CD4-positive, alpha-beta T cell (primary cell): ENCODE data around the gene WARS2. TPM values are rescaled to one million over a fixed set of nuclear protein-coding genes. Genes with fewer than 3 reads are reported as not detected.

Experiments used
- ATAC-seq: fragments of 200-7000 bp; cut with Tn5 transposase; one replicate; pipeline ENCODE4 v1.10.0; 2022; ENCODE audit warnings: mild to moderate bottlenecking; ENCODE audit not compliant: poor library complexity
- CTCF ChIA-PET: fragments of 350-600 bp; sonication (Branson Sonifier 250); formaldehyde crosslinking; loops from one replicate; lab custom pipeline; 2021; ENCODE audit warnings: antibody characterized with exemption, inconsistent platforms; lab: Charles Lee
- POLR2A ChIA-PET: fragments of 350-600 bp; sonication (Branson Sonifier 250); formaldehyde crosslinking; loops from one replicate; lab custom pipeline; 2021; ENCODE audit warnings: antibody characterized with exemption, inconsistent platforms; lab: Charles Lee
- DNase-seq, 14 experiments: peaks; one replicate each; pipeline ENCODE4 v3.0.0-alpha.2; 2013 to 2020; ENCODE audit warnings: mixed read lengths in 2 of 14
- H3K27ac ChIP-seq, 2 donors: one replicate each; pipeline versions ENCODE4 v1.5.1 to v1.7.0; 2013; ENCODE audit warnings: low read length in 2 of 2, low read depth in 1 of 2, mild to moderate bottlenecking in 1 of 2
- H3K27me3 ChIP-seq, 2 experiments: 1 replicate in 1 of 2; 2 replicates in 1 of 2; pipeline versions ENCODE4 v1.6.1 to v1.7.0; 2013; ENCODE audit warnings: low read length in 2 of 2, control low read depth in 1 of 2, mild to moderate bottlenecking in 1 of 2, moderate library complexity in 1 of 2; ENCODE audit not compliant: insufficient read depth in 2 of 2, control insufficient read depth in 1 of 2
- H3K36me3 ChIP-seq: one replicate; pipeline ENCODE4 v1.6.1; 2013; ENCODE audit warnings: low read length, control low read depth; ENCODE audit not compliant: insufficient read depth
- H3K4me1 ChIP-seq: one replicate; pipeline ENCODE4 v1.6.1; 2013; ENCODE audit warnings: low read length, control low read depth; ENCODE audit not compliant: insufficient read depth
- H3K4me3 ChIP-seq: one replicate; pipeline ENCODE4 v1.5.1; 2013; ENCODE audit warnings: mild to moderate bottlenecking, low read length, moderate library complexity
- H3K9me3 ChIP-seq, 2 experiments: 1 replicate in 1 of 2; 2 replicates in 1 of 2; pipeline versions ENCODE4 v1.6.1 to v1.7.0; 2013; ENCODE audit warnings: low read length in 2 of 2, mild to moderate bottlenecking in 2 of 2, control low read depth in 1 of 2, moderate library complexity in 1 of 2; ENCODE audit not compliant: control insufficient read depth in 1 of 2, insufficient read depth in 1 of 2
- H3K27ac Mint-ChIP-seq: one replicate; pipeline ENCODE4 v1.8.0; 2020; ENCODE audit warnings: mixed read lengths
- H3K27me3 Mint-ChIP-seq: one replicate; pipeline ENCODE4 v1.8.0; 2021; ENCODE audit warnings: mixed read lengths
- H3K36me3 Mint-ChIP-seq: one replicate; pipeline ENCODE4 v1.8.0; 2021; ENCODE audit warnings: low read depth, mixed read lengths
- H3K4me1 Mint-ChIP-seq: one replicate; pipeline ENCODE4 v1.8.0; 2021; ENCODE audit warnings: low read depth, mixed read lengths
- H3K4me3 Mint-ChIP-seq: one replicate; pipeline ENCODE4 v1.8.0; 2020; ENCODE audit warnings: mild to moderate bottlenecking, mixed read lengths
- H3K9me3 Mint-ChIP-seq: one replicate; pipeline ENCODE4 v1.8.0; 2020; ENCODE audit warnings: mixed read lengths
- CTCF ChIP-seq: fragments of 200-600 bp; IDR thresholded peaks from one replicate; pipeline ENCODE4 v1.8.0; 2022; ENCODE audit warnings: antibody characterized with exemption, mild to moderate bottlenecking
- intact Hi-C, 2 experiments: fragments of 100-400 bp; cut with DNase I in 1 of 2; cut with micrococcal nuclease in 1 of 2; formaldehyde crosslinking; loops; one replicate each; pipeline versions ENCODE4 v1.15.1 to v1.9.0; 2023 to 2025; cut with DNase I, micrococcal nuclease
- total RNA-seq, 174 experiments: library from RNA in 2 of 174; stranded (reverse) in 2 of 174; gene quantifications; one replicate each; pipeline ENCODE4 v1.2.3 and lab custom pipeline; 2021 to 2026

Gene WARS2
- total RNA-seq, 2 experiments from 2014 or later = 15.8 to 16.5 TPM

- no peak for ATAC-seq
- Histone ChIP-seq H3K4me1 (no peaks in the 10 kb centered on the region), H3K27ac (no peak overlapping the region), H3K36me3 (peaks cover 4% of the 10 kb centered on the region), H3K27me3 (no peaks in the 10 kb centered on the region), H3K4me3 (no peak overlapping the region), H3K9me3 (peaks cover 0 to 3% of the 10 kb centered on the region in 2 experiments)
- Mint-ChIP-seq H3K9me3 (no peaks in the 10 kb centered on the region), H3K27ac (no peak overlapping the region), H3K4me1 (no peaks in the 10 kb centered on the region), H3K27me3 (no peaks in the 10 kb centered on the region), H3K36me3 (peaks cover 92% of the 10 kb centered on the region), H3K4me3 (no peak overlapping the region)
- ChIA-PET POLR2A (no interaction called here), CTCF (no interaction called here)
- intact Hi-C loops = no loop called here
- DNase-seq = no peak
- TF ChIP-seq CTCF = no peak
These were observed 106.1 kb downstream of the WARS2 start for GRCh38 chr1:119034359-119034758.

GRCh38 chr1:119032986-119033385 lies 107.5 kb downstream of the WARS2 start:
- peaks cover 95% of the 10 kb centered on the region for H3K36me3 Mint-ChIP-seq
- H3K9me3 Mint-ChIP-seq = no peaks in the 10 kb centered on the region
- Histone ChIP-seq H3K4me1 (no peaks in the 10 kb centered on the region), H3K4me3 (no peak overlapping the region), H3K27me3 (no peaks in the 10 kb centered on the region), H3K27ac (no peak overlapping the region), H3K36me3 (peaks cover 4% of the 10 kb centered on the region), H3K9me3 (peaks cover 0 to 3% of the 10 kb centered on the region in 2 experiments)
- no peaks in the 10 kb centered on the region for H3K27me3 Mint-ChIP-seq
- intact Hi-C loops = no loop called here
- POLR2A ChIA-PET = no interaction called here
- no peak overlapping the region for H3K4me3 Mint-ChIP-seq
- CTCF ChIA-PET = no interaction called here
- H3K27ac Mint-ChIP-seq = no peak overlapping the region
- H3K4me1 Mint-ChIP-seq = no peaks in the 10 kb centered on the region
- no peak for TF ChIP-seq CTCF
- DNase-seq (no peak), ATAC-seq (no peak)

- no peaks in the 10 kb centered on the region for H3K27me3 Mint-ChIP-seq
- TF ChIP-seq CTCF = no peak
- Histone ChIP-seq H3K36me3 (no peaks in the 10 kb centered on the region), H3K9me3 (no peaks in the 10 kb centered on the region), H3K4me3 (no peak overlapping the region), H3K27ac (no peak overlapping the region), H3K4me1 (no peaks in the 10 kb centered on the region), H3K27me3 (no peaks in the 10 kb centered on the region)
- POLR2A ChIA-PET = no interaction called here
- H3K27ac Mint-ChIP-seq = no peak overlapping the region
- no peaks in the 10 kb centered on the region for H3K4me1 Mint-ChIP-seq
- DNase-seq (no peak), ATAC-seq (no peak)
- CTCF ChIA-PET = no interaction called here
- intact Hi-C loops = no loop called here
- H3K9me3 Mint-ChIP-seq = peaks cover 4% of the 10 kb centered on the region
- no peak overlapping the region for H3K4me3 Mint-ChIP-seq
- peaks cover 70% of the 10 kb centered on the region for H3K36me3 Mint-ChIP-seq
These were observed 112.7 kb downstream of the WARS2 start for GRCh38 chr1:119027759-119028158.
